SK-N-SH (cell line): ENCODE results near the gene CYP46A1. TPM values are rescaled to one million over a fixed set of nuclear protein-coding genes. Genes with fewer than 3 reads are reported as not detected.

ENCODE experiments used
- CTCF ChIA-PET: fragments of 300-600, 350-600 bp; formaldehyde crosslinking; extraction: SDS; loops from one replicate; lab custom pipeline; 2021; lab: Yijun Ruan, JAX
- POLR2A ChIA-PET: fragments of 350-600 bp; sonication (Branson Sonifier 250); formaldehyde crosslinking; extraction: SDS; loops from one replicate; lab custom pipeline; 2020; ENCODE audit warnings: antibody characterized with exemption, inconsistent platforms; lab: Yijun Ruan, JAX
- DNase-seq: peaks from one replicate; pipeline ENCODE4 v3.0.0; 2012
- H2AFZ ChIP-seq: fragments of 200-600 bp; sonication (generic); 2 replicates; pipeline ENCODE4 v1.8.1; 2016; ENCODE audit warnings: antibody characterized with exemption, mild to moderate bottlenecking, low read depth
- H3F3A ChIP-seq: fragments of 200-600 bp; sonication (generic); replicated peaks from 2 replicates; pipeline ENCODE3; 2016; ENCODE audit warnings: antibody characterized with exemption, mild to moderate bottlenecking; ENCODE audit not compliant: insufficient read depth
- H3K27ac ChIP-seq, 2 experiments: fragments of 200-500 bp in 1 of 2; fragments of 200-600 bp in 1 of 2; sonication (Bioruptor generic) in 1 of 2; sonication (generic), shearing (Covaris generic) in 1 of 2; 2 replicates each; pipeline versions ENCODE4 v1.5.1 to v1.6.1; 2014 to 2016; ENCODE audit warnings: low read depth in 2 of 2, inconsistent platforms in 1 of 2, low read length in 1 of 2, mild to moderate bottlenecking in 1 of 2, mixed read lengths in 1 of 2
- H3K27me3 ChIP-seq: fragments of 200-600 bp; sonication (generic), shearing (Covaris generic); 2 replicates; pipeline ENCODE4 v1.6.1; 2016; ENCODE audit warnings: mixed run types; ENCODE audit not compliant: insufficient read depth
- H3K36me3 ChIP-seq, 2 experiments: fragments of 200-500 bp in 1 of 2; fragments of 200-600 bp in 1 of 2; sonication (Bioruptor generic) in 1 of 2; sonication (generic) in 1 of 2; replicated peaks in 1 of 2; 2 replicates each; pipeline versions ENCODE3 to v1.5.1; 2014 to 2016; ENCODE audit warnings: low read length in 1 of 2, mild to moderate bottlenecking in 1 of 2; ENCODE audit not compliant: insufficient read depth in 2 of 2, control insufficient read depth in 1 of 2
- H3K4me1 ChIP-seq, 2 experiments: fragments of 200-500 bp in 1 of 2; fragments of 200-600 bp in 1 of 2; sonication (Bioruptor generic) in 1 of 2; sonication (generic), shearing (Covaris generic) in 1 of 2; 2 replicates each; pipeline versions ENCODE4 v1.5.1 to v1.6.1; 2014 to 2016; ENCODE audit warnings: low read depth in 1 of 2, low read length in 1 of 2, mixed run types in 1 of 2; ENCODE audit not compliant: insufficient read depth in 2 of 2, control insufficient read depth in 1 of 2
- H3K4me2 ChIP-seq: fragments of 200-600 bp; sonication (generic), shearing (Covaris generic); 2 replicates; pipeline ENCODE4 v1.6.1; 2017; ENCODE audit warnings: mixed run types
- H3K4me3 ChIP-seq, 2 experiments: fragments of 200-500 bp in 1 of 2; fragments of 200-600 bp in 1 of 2; sonication (Bioruptor generic) in 1 of 2; sonication (generic), shearing (Covaris generic) in 1 of 2; 2 replicates each; pipeline versions ENCODE4 v1.5.1 to v1.8.1; 2014 to 2016; ENCODE audit warnings: low read depth in 2 of 2, inconsistent platforms in 1 of 2, low read length in 1 of 2, mild to moderate bottlenecking in 1 of 2, mixed read lengths in 1 of 2, moderate library complexity in 1 of 2
- H3K79me2 ChIP-seq: fragments of 200-600 bp; sonication (generic); 2 replicates; pipeline ENCODE4 v1.8.1; 2017; ENCODE audit warnings: mild to moderate bottlenecking; ENCODE audit not compliant: insufficient read depth
- H3K9ac ChIP-seq: fragments of 200-600 bp; sonication (generic); 2 replicates; pipeline ENCODE4 v1.6.1; 2017; ENCODE audit warnings: mixed run types
- H3K9me2 ChIP-seq: fragments of 200-600 bp; sonication (generic); 2 replicates; pipeline ENCODE4 v1.6.1; 2017; ENCODE audit warnings: mixed run types
- H3K9me3 ChIP-seq: fragments of 200-600 bp; sonication (generic); 2 replicates; pipeline ENCODE4 v1.6.1; 2017; ENCODE audit warnings: mixed run types, mild to moderate bottlenecking, moderate library complexity
- H4K20me1 ChIP-seq: fragments of 200-600 bp; sonication (generic); 2 replicates; pipeline ENCODE4 v1.6.1; 2017; ENCODE audit warnings: mild to moderate bottlenecking, mixed run types; ENCODE audit not compliant: insufficient read depth
- ELF1 ChIP-seq: IDR thresholded peaks from 2 replicates; pipeline ENCODE4 v1.4.0; 2012
- EZH2phosphoT487 ChIP-seq: fragments of 200-600 bp; sonication (generic); IDR thresholded peaks from 2 replicates; pipeline ENCODE4 v1.6.1; 2017; ENCODE audit warnings: low read depth, mixed run types, mild to moderate bottlenecking, antibody characterized with exemption, moderate library complexity, borderline replicate concordance
- FOXJ3 ChIP-seq: sonication (generic); formaldehyde crosslinking; IDR thresholded peaks from 2 replicates; pipeline ENCODE4 v1.5.1; 2020; ENCODE audit warnings: mild to moderate bottlenecking, missing genetic modification reagents
- FOXM1 ChIP-seq: IDR thresholded peaks from 2 replicates; pipeline ENCODE4 v1.4.0; 2012; ENCODE audit warnings: low read depth, mild to moderate bottlenecking
- JUND ChIP-seq: IDR thresholded peaks from 2 replicates; pipeline ENCODE4 v1.4.0; 2012
- MEF2A ChIP-seq: IDR thresholded peaks from 2 replicates; pipeline ENCODE4 v1.4.0; 2012; ENCODE audit warnings: low read depth, borderline replicate concordance
- NFIC ChIP-seq: IDR thresholded peaks from 2 replicates; pipeline ENCODE4 v1.4.0; 2012; ENCODE audit warnings: borderline replicate concordance
- NRF1 ChIP-seq: IDR thresholded peaks from 2 replicates; pipeline ENCODE4 v1.6.1; 2012; ENCODE audit warnings: low read depth, mild to moderate bottlenecking, low read length
- POLR2AphosphoS5 ChIP-seq: IDR thresholded peaks from 2 replicates; pipeline ENCODE4 v1.6.1; 2012; ENCODE audit warnings: low read depth, low read length
- RAD21 ChIP-seq: IDR thresholded peaks from 2 replicates; pipeline ENCODE4 v1.6.1; 2012; ENCODE audit warnings: mild to moderate bottlenecking, low read length
- RFX5 ChIP-seq: IDR thresholded peaks from 2 replicates; pipeline ENCODE4 v1.6.1; 2012; ENCODE audit warnings: mild to moderate bottlenecking, improper control_type of control experiment, low read length
- SMC3 ChIP-seq: IDR thresholded peaks from 2 replicates; pipeline ENCODE4 v1.6.1; 2012; ENCODE audit warnings: low read depth, low read length, improper control_type of control experiment
- TAF1 ChIP-seq: IDR thresholded peaks from 2 replicates; pipeline ENCODE4 v1.6.1; 2012; ENCODE audit warnings: low read depth, mild to moderate bottlenecking, low read length, moderate library complexity, borderline replicate concordance
- TCF12 ChIP-seq: IDR thresholded peaks from 2 replicates; pipeline ENCODE4 v1.4.0; 2012
- YY1 ChIP-seq: IDR thresholded peaks from 2 replicates; pipeline ENCODE4 v1.4.0; 2012; ENCODE audit warnings: low read depth, mild to moderate bottlenecking
- WGBS: methylation state at CpG from one replicate; pipeline ENCODE4 v1.1.6; 2017; ENCODE audit warnings: low lambda C conversion rate; 5-methylcytosine and 5-hydroxymethylcytosine counted together
- polyA plus RNA-seq, 3 experiments: library from polyadenylated mRNA; depleted of rRNA; stranded (reverse); fragments of >200 nt; gene quantifications; 2 replicates each; pipeline ENCODE4 v1.2.3, GENCODE V29; 2012

Gene CYP46A1
- polyA plus RNA-seq, 1 of the 3 experiments (the other 2 are of a cell fraction), result 0.30 TPM

DNA sequence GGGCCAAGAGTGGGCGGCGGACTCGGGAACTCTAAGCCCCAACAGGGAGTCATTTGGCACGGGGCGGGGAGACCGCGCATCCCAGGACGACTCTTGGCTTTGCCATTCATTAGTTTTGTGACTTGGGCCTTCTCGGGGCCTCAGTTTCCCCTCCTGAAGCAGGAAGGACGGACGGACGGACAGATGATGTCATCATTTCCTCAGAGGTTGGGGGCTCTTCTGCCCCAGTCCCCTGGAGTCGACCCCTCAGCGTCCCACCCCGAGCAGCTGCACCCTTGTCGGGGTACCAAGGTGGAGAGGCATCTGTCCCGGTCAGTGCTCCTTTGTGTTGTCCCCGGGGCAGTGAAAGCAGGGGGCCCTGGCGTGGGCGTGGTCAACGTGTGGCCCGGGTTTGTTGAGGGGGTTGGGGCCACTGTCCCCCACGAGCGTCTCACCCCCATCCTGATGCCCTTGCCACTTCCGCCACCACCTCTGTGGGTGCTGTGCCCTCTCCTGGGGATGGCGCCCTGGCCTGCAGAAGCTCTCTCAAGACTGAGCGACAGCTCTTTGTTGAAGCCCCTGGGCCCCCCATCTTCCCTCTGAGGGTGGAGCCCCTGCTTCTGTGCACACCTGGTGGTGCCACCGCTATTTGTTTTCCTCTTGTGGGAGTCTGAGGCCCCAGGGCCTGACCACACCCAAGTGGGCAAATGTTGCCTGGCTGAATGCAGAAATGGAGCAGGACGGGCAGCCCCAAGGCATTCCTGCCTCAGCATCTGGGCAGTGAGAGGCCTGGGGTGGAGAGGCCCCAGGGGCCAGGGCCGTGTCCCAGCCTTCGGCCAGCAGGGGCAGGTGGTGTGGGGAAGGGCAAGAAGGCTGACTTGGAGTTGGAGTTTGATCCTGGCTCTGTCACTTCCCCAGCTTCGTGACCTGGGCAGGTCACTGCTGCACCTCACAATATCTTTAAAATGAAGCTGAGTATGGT lies 38.3 kb upstream of the CYP46A1 start:
- Histone ChIP-seq H3K9me2 (no peaks in the 10 kb centered on the region), H4K20me1 (no peaks in the 10 kb centered on the region), H3F3A (no peaks in the 10 kb centered on the region), H3K4me2 (no peak overlapping the region), H3K36me3 (no peaks in the 10 kb centered on the region), H3K9me3 (no peaks in the 10 kb centered on the region), H3K4me1 (no peaks in the 10 kb centered on the region; a peak in 1 of 4 replicates), H3K27me3 (no peaks in the 10 kb centered on the region), H3K4me3 (peak overlapping the region in 1 of 2 experiments; percentile 13; a peak in 1 of 4 replicates), H3K79me2 (no peaks in the 10 kb centered on the region), H2AFZ (no peak overlapping the region), H3K27ac (no peak overlapping the region), H3K9ac (no peak overlapping the region)
- DNase-seq, result no peak
- POLR2A ChIA-PET, result no interaction called here
- TF ChIP-seq JUND, result no peak
- TF ChIP-seq ELF1, result no peak
- TF ChIP-seq MEF2A, result no peak
- TF ChIP-seq EZH2phosphoT487, result no peak
- 65% methylated on average over 26 of the region's 32 CpGs for WGBS
- CTCF ChIA-PET, result interaction anchor here (1.9 kb wide), 1 partner anchor 302 kb away, joined by 6 read pairs; no protein-coding TSS in a partner anchor

DNA sequence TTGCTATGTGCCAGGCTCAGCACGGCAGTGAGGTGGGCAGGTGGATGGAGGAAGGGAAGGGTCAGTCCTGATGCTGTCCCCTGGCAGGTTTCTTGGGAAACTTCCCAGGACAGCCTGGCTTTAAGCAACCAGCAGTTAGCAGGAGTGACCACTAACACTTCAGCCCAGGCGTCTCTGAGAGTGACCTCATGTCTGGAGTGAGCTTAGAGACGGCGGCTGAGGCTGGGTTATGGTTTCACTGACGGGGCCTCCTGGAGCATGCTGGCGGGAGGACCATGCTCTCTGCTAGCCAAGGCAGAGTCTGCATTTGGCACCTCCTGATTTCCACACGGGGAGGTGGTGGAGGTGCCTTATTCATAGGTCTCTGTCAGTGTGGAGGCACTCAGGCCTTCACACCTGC lies 36.7 kb upstream of the CYP46A1 start:
- no peak overlapping the region for H3K27ac ChIP-seq
- POLR2A ChIA-PET, result no interaction called here
- H4K20me1 ChIP-seq, result no peaks in the 10 kb centered on the region
- no peak overlapping the region for H3K9ac ChIP-seq
- no peaks in the 10 kb centered on the region for H3K36me3 ChIP-seq
- DNase-seq, result no peak
- no peak overlapping the region for H3K4me2 ChIP-seq
- no peaks in the 10 kb centered on the region for H3K9me3 ChIP-seq
- H3K4me1 ChIP-seq, result no peaks in the 10 kb centered on the region; a peak in 1 of 4 replicates
- TF ChIP-seq TCF12 (no peak), RAD21 (no peak), TAF1 (no peak), EZH2phosphoT487 (no peak), FOXM1 (no peak), RFX5 (no peak), NRF1 (no peak), FOXJ3 (CRISPR knock-in tag) (no peak), POLR2AphosphoS5 (no peak), YY1 (no peak), SMC3 (no peak), NFIC (no peak), MEF2A (no peak)
- H3F3A ChIP-seq, result no peaks in the 10 kb centered on the region
- H3K27me3 ChIP-seq, result no peaks in the 10 kb centered on the region
- H2AFZ ChIP-seq, result no peak overlapping the region
- CTCF ChIA-PET, result no interaction called here
- H3K79me2 ChIP-seq, result no peaks in the 10 kb centered on the region
- H3K4me3 ChIP-seq, result no peak overlapping the region
- H3K9me2 ChIP-seq, result no peaks in the 10 kb centered on the region
- WGBS, result 90% methylated on average over 5 of the region's 7 CpGs
